Endothelial cell of umbilical vein (primary cell): ENCODE measurements around the gene ACSBG1. TPM values are rescaled to one million over a fixed set of nuclear protein-coding genes. Genes with fewer than 3 reads are reported as not detected.

Experiments used
- BruUV-seq: library from RNA; stranded (reverse); fragments of 400-500 nt; replicated peaks from 2 replicates; lab custom pipeline; 2021; lab: Mats Ljungman, UMichigan
- CTCF ChIA-PET: fragments of 300-600, 350-600 bp; sonication (Branson Sonifier 250); formaldehyde crosslinking; loops from one replicate; lab custom pipeline; 2021; ENCODE audit warnings: antibody characterized with exemption, inconsistent platforms; lab: Charles Lee
- POLR2A ChIA-PET: fragments of 300-600, 350-600 bp; sonication (Branson Sonifier 250); formaldehyde crosslinking; loops from one replicate; lab custom pipeline; 2021; ENCODE audit warnings: antibody characterized with exemption, inconsistent platforms; lab: Charles Lee
- DNase-seq: peaks from one replicate; pipeline ENCODE4 v3.0.0-alpha.2; 2011; ENCODE audit warnings: low read depth, low spot score
- FAIRE-seq: peaks from 2 replicates; lab custom pipeline; 2011; peaks lifted over from hg19 to GRCh38; lab: Jason Lieb, UNC
- H2AFZ ChIP-seq: 2 replicates; pipeline ENCODE4 v1.6.0; 2012; ENCODE audit warnings: low read depth, low read length, control low read depth, inconsistent platforms
- H3K27ac ChIP-seq: 2 replicates; pipeline ENCODE4 v1.5.1; 2011; ENCODE audit warnings: low read depth, mild to moderate bottlenecking, control low read depth, low read length, moderate library complexity; ENCODE audit not compliant: insufficient read depth
- H3K27me3 ChIP-seq, 2 experiments: 2 replicates each; pipeline versions ENCODE4 v1.6.0 to v1.6.1; 2011; ENCODE audit warnings: low read length in 2 of 2, mixed read lengths in 1 of 2; ENCODE audit not compliant: control insufficient read depth in 2 of 2, insufficient read depth in 2 of 2
- H3K36me3 ChIP-seq, 2 experiments: 2 replicates in 1 of 2; 3 replicates in 1 of 2; pipeline ENCODE4 v1.5.1; 2011; ENCODE audit warnings: low read length in 2 of 2, mild to moderate bottlenecking in 1 of 2, moderate library complexity in 1 of 2; ENCODE audit not compliant: control insufficient read depth in 2 of 2, insufficient read depth in 2 of 2; ENCODE audit errors: extremely low read depth in 1 of 2
- H3K4me1 ChIP-seq: 3 replicates; pipeline ENCODE4 v1.5.1; 2011; ENCODE audit warnings: mild to moderate bottlenecking, low read length; ENCODE audit not compliant: control insufficient read depth, insufficient read depth; ENCODE audit errors: extremely low read depth
- H3K4me2 ChIP-seq: 2 replicates; pipeline ENCODE4 v1.6.1; 2011; ENCODE audit warnings: low read length, control low read depth, mixed read lengths; ENCODE audit not compliant: insufficient read depth
- H3K4me3 ChIP-seq, 3 experiments: fragments of 200-600 bp in 1 of 3; sonication (generic), shearing (Covaris generic) in 1 of 3; replicated peaks in 1 of 3; 2 replicates each; pipeline ENCODE4 v1.5.1; 2011 to 2016; ENCODE audit warnings: control low read depth in 3 of 3, low read length in 3 of 3, mild to moderate bottlenecking in 2 of 3, inconsistent platforms in 1 of 3, low read depth in 1 of 3, moderate library complexity in 1 of 3; ENCODE audit not compliant: insufficient read depth in 1 of 3
- H3K79me2 ChIP-seq: 2 replicates; pipeline ENCODE4 v1.6.0; 2012; ENCODE audit warnings: low read length, inconsistent platforms; ENCODE audit not compliant: control insufficient read depth, insufficient read depth
- H3K9ac ChIP-seq: replicated peaks from 2 replicates; pipeline ENCODE3; 2011; ENCODE audit warnings: low read length, control low read depth; ENCODE audit not compliant: insufficient read depth; ENCODE audit errors: extremely low read depth
- H3K9me1 ChIP-seq: replicated peaks from 3 replicates; pipeline ENCODE4 v1.6.0; 2011; ENCODE audit warnings: mild to moderate bottlenecking, low read length; ENCODE audit not compliant: control insufficient read depth, insufficient read depth; ENCODE audit errors: extremely low read depth
- H3K9me3 ChIP-seq: replicated peaks from 2 replicates; pipeline ENCODE4 v1.5.1; 2012; ENCODE audit warnings: low read length, inconsistent platforms; ENCODE audit not compliant: control insufficient read depth, insufficient read depth
- H4K20me1 ChIP-seq: replicated peaks from 2 replicates; pipeline ENCODE3; 2011; ENCODE audit warnings: mild to moderate bottlenecking, low read length; ENCODE audit not compliant: control insufficient read depth, insufficient read depth; ENCODE audit errors: extremely low read depth
- EZH2 ChIP-seq: IDR thresholded peaks from 2 replicates; pipeline ENCODE4 v1.6.1; 2012; ENCODE audit warnings: borderline replicate concordance, low read depth, mild to moderate bottlenecking, moderate library complexity, low read length, inconsistent platforms; ENCODE audit not compliant: severe bottlenecking
- GATA2 ChIP-seq: IDR thresholded peaks from 2 replicates; pipeline ENCODE4 v1.7.0; 2011; ENCODE audit warnings: low read depth, mild to moderate bottlenecking, moderate library complexity, mixed read lengths, low read length; ENCODE audit not compliant: insufficient read length, insufficient read depth
- JUN ChIP-seq: IDR thresholded peaks from 2 replicates; pipeline ENCODE4 v1.6.1; 2011; ENCODE audit warnings: borderline replicate concordance, low read depth; ENCODE audit not compliant: insufficient read length, insufficient read depth
- POLR2A ChIP-seq: IDR thresholded peaks from 2 replicates; pipeline ENCODE4 v1.6.1; 2012; ENCODE audit warnings: low read depth, mild to moderate bottlenecking, control low read depth, low read length
- POLR2AphosphoS5 ChIP-seq: IDR thresholded peaks from 2 replicates; pipeline ENCODE4 v1.6.1; 2012; ENCODE audit warnings: low read depth, mild to moderate bottlenecking, control low read depth, low read length, moderate library complexity; ENCODE audit not compliant: insufficient read depth
- dilution Hi-C: fragments of 300-500 bp; cut with MboI; formaldehyde crosslinking; loops from one replicate; pipeline ENCODE4 v1.15.0; 2019; ENCODE audit warnings: low sequenced_read_pairs; ENCODE audit not compliant: extremely low pct_ligation_motif_present
- intact Hi-C: fragments of 100-400 bp; cut with micrococcal nuclease; formaldehyde crosslinking; loops from one replicate; pipeline ENCODE4 v1.10.0; 2022
- polyA plus RNA-seq, 4 experiments: library from polyadenylated mRNA; depleted of rRNA in 3 of 4; stranded (reverse) in 3 of 4; unstranded in 1 of 4; fragments of >200 nt; gene quantifications; 2 replicates each; pipeline versions ENCODE4 v1.2.1 to v1.2.3, GENCODE V29; 2011 to 2012; ENCODE audit warnings: missing spikeins in 1 of 4
- total RNA-seq: library from RNA; stranded (reverse); gene quantifications from 2 replicates; pipeline ENCODE4 v1.2.3, GENCODE V29; 2021
- TF ChIP-seq, protein P1 (sequence below): IDR thresholded peaks from 2 replicates; pipeline ENCODE4 v1.6.1; 2011; ENCODE audit not compliant: insufficient read depth, insufficient read length
- TF ChIP-seq, protein P2 (sequence below), 2 donors: IDR thresholded peaks; 1 replicate in 1 of 2; 2 replicates in 1 of 2; pipeline ENCODE4 v1.5.1; 2011; ENCODE audit warnings: low read length in 2 of 2, mild to moderate bottlenecking in 2 of 2, moderate library complexity in 2 of 2, control low read depth in 1 of 2, inconsistent platforms in 1 of 2, low read depth in 1 of 2; ENCODE audit not compliant: insufficient read depth in 1 of 2; ENCODE audit errors: extremely low read depth in 1 of 2

Gene ACSBG1
- total and polyA plus RNA-seq, 2 donors (not counting 3 experiments of a cell fraction or from before 2014, with no cell fraction given): not detected

DNA sequence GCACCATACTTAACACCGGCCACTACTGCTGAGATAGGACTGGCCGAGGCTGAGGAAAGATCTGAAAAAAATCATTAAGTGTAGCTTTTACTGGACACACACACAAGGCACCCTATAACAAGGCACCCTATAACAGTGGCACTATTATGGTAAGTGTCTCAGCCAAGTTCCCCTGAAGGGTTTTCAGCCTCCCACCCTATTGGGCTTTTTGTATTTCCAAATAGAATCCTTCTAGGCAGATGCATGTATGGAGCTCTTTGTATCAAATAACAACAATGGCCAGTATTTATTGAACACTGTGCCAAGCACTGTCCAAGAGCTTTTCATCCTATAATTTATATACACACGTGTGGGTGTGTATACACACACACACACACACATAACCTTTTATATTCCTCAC, 23.3 kb upstream of the ACSBG1 start:
- ChIA-PET CTCF (interaction anchor here (1.0 to 1.9 kb wide), 5 partner anchors 16 to 150 kb away, joined by 3 to 4 read pairs (median 4); partner anchors contain the start of gene CIB2), POLR2A (no interaction called here)
- H3K9ac ChIP-seq: no peak overlapping the region
- BruUV-seq: no TSS peak
- H4K20me1 ChIP-seq: no peaks in the 10 kb centered on the region
- no peaks in the 10 kb centered on the region for H3K4me1 ChIP-seq
- H3K27me3 ChIP-seq: peaks cover 0 to 3% of the 10 kb centered on the region in 2 experiments
- H3K79me2 ChIP-seq: no peaks in the 10 kb centered on the region
- no peak for TF ChIP-seq JUN
- TF ChIP-seq POLR2AphosphoS5: no peak
- TF ChIP-seq, protein P1, sequence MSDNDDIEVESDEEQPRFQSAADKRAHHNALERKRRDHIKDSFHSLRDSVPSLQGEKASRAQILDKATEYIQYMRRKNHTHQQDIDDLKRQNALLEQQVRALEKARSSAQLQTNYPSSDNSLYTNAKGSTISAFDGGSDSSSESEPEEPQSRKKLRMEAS: no peak
- no peak for TF ChIP-seq POLR2A
- TF ChIP-seq, protein P2, sequence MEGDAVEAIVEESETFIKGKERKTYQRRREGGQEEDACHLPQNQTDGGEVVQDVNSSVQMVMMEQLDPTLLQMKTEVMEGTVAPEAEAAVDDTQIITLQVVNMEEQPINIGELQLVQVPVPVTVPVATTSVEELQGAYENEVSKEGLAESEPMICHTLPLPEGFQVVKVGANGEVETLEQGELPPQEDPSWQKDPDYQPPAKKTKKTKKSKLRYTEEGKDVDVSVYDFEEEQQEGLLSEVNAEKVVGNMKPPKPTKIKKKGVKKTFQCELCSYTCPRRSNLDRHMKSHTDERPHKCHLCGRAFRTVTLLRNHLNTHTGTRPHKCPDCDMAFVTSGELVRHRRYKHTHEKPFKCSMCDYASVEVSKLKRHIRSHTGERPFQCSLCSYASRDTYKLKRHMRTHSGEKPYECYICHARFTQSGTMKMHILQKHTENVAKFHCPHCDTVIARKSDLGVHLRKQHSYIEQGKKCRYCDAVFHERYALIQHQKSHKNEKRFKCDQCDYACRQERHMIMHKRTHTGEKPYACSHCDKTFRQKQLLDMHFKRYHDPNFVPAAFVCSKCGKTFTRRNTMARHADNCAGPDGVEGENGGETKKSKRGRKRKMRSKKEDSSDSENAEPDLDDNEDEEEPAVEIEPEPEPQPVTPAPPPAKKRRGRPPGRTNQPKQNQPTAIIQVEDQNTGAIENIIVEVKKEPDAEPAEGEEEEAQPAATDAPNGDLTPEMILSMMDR (IDR thresholded peaks at IDR 0.05; ENCODE audit: extremely low read depth in 1 of 2, insufficient read depth in 1 of 2, low read depth in 1 of 2, low read length in 2 of 2): no peak
- no peak for TF ChIP-seq GATA2
- no peak for TF ChIP-seq EZH2
- no peaks in the 10 kb centered on the region for H3K9me1 ChIP-seq
- no peak overlapping the region for H3K4me2 ChIP-seq
- dilution Hi-C loops (no loop called here), intact Hi-C loops (no loop called here)
- no peak overlapping the region for H3K4me3 ChIP-seq
- FAIRE-seq (no peak), DNase-seq (no peak)
- H3K27ac ChIP-seq: no peak overlapping the region
- H3K36me3 ChIP-seq: no peaks in the 10 kb centered on the region
- H2AFZ ChIP-seq: no peak overlapping the region
- H3K9me3 ChIP-seq: no peaks in the 10 kb centered on the region
